ENCODE data around the gene DNAL1. TPM values are rescaled to one million over a fixed set of nuclear protein-coding genes. Genes with fewer than 3 reads are reported as not detected.

The DNAL1 gene
- total and polyA plus RNA-seq, 2 experiments from 2014 or later = 6.0 to 6.9 TPM

DNA sequence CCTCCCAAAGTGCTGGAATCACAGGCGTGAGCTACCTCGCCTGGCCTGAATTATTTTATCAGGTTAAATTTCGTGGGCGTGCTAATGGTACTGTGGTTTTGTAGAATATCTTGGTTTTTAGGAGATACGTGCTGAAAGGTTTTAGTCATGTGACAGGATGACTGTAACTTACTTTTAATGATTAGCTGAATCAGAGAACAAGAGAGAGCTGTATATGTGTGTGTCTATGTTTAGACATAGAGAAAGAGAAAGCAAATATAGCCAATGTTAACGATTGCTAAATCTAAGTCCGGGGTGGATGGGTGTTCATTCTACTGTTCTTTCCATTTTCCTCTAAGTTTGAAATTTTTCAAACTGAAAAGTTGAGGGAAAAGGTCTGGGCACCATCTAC lies 78.6 kb downstream of the DNAL1 start:
- H2AFZ ChIP-seq = no peak overlapping the region
- H3K4me3 ChIP-seq = no peak overlapping the region
- WGBS (ENCODE audit: low lambda C conversion rate, missing lambda C conversion rate) = 87% methylated on average over 7 of the region's 7 CpGs
- peaks cover 24% of the 10 kb centered on the region for H3K4me1 ChIP-seq (ENCODE audit: insufficient read depth)
- peak overlapping the region; percentile 65 for H3K27ac ChIP-seq
- H3K79me2 ChIP-seq = peaks cover 19% of the 10 kb centered on the region
- H4K20me1 ChIP-seq (ENCODE audit: insufficient read depth, poor library complexity, severe bottlenecking) = no peaks in the 10 kb centered on the region
- no peaks in the 10 kb centered on the region for H3K27me3 ChIP-seq
- no peaks in the 10 kb centered on the region for H3K9me3 ChIP-seq (ENCODE audit: low read depth)
- TF ChIP-seq EZH2phosphoT487 (IDR thresholded peaks at IDR 0.05; ENCODE audit: low read depth, severe bottlenecking, unreplicated experiment) = no peak
- TF ChIP-seq, protein P1, sequence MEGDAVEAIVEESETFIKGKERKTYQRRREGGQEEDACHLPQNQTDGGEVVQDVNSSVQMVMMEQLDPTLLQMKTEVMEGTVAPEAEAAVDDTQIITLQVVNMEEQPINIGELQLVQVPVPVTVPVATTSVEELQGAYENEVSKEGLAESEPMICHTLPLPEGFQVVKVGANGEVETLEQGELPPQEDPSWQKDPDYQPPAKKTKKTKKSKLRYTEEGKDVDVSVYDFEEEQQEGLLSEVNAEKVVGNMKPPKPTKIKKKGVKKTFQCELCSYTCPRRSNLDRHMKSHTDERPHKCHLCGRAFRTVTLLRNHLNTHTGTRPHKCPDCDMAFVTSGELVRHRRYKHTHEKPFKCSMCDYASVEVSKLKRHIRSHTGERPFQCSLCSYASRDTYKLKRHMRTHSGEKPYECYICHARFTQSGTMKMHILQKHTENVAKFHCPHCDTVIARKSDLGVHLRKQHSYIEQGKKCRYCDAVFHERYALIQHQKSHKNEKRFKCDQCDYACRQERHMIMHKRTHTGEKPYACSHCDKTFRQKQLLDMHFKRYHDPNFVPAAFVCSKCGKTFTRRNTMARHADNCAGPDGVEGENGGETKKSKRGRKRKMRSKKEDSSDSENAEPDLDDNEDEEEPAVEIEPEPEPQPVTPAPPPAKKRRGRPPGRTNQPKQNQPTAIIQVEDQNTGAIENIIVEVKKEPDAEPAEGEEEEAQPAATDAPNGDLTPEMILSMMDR (IDR thresholded peaks at IDR 0.05; ENCODE audit: poor library complexity) = no peak
- no peak for TF ChIP-seq EZH2 (IDR thresholded peaks at IDR 0.05; ENCODE audit: borderline replicate concordance)
- no peak for DNase-seq (ENCODE audit: low spot score)
- no peak overlapping the region for H3K4me2 ChIP-seq
- H3K9me2 ChIP-seq (replicated peaks; ENCODE audit: insufficient read depth) = no peaks in the 10 kb centered on the region
- peaks cover 4% of the 10 kb centered on the region for H3K36me3 ChIP-seq (replicated peaks; ENCODE audit: insufficient read depth, low read depth)

- H4K20me1 ChIP-seq (ENCODE audit: insufficient read depth, poor library complexity, severe bottlenecking) = peaks cover 2% of the 10 kb centered on the region
- no peaks in the 10 kb centered on the region for H3K9me3 ChIP-seq (ENCODE audit: low read depth)
- H3K79me2 ChIP-seq = peaks cover 20% of the 10 kb centered on the region
- 63% methylated on average over 12 of the region's 12 CpGs for WGBS (ENCODE audit: low lambda C conversion rate, missing lambda C conversion rate)
- peak overlapping the region; percentile 39 for H3K4me2 ChIP-seq
- DNase-seq (ENCODE audit: low spot score) = peak; percentile 61
- no peak overlapping the region for H3K4me3 ChIP-seq
- peaks cover 4% of the 10 kb centered on the region for H3K36me3 ChIP-seq (replicated peaks; ENCODE audit: insufficient read depth, low read depth)
- no peak for TF ChIP-seq EZH2 (IDR thresholded peaks at IDR 0.05; ENCODE audit: borderline replicate concordance)
- TF ChIP-seq EZH2phosphoT487 (IDR thresholded peaks at IDR 0.05; ENCODE audit: low read depth, severe bottlenecking, unreplicated experiment) = no peak
- TF ChIP-seq, protein P1 (IDR thresholded peaks at IDR 0.05; ENCODE audit: poor library complexity) = peak; percentile 4
- H3K27me3 ChIP-seq = no peaks in the 10 kb centered on the region
- peaks cover 19% of the 10 kb centered on the region for H3K4me1 ChIP-seq (ENCODE audit: insufficient read depth)
- H3K27ac ChIP-seq = peak overlapping the region; percentile 65
- H2AFZ ChIP-seq = no peak overlapping the region
- H3K9me2 ChIP-seq (replicated peaks; ENCODE audit: insufficient read depth) = no peaks in the 10 kb centered on the region
Observed at GRCh38 chr14:73723797-73724661, 79.2 kb downstream of the DNAL1 start.

DNA sequence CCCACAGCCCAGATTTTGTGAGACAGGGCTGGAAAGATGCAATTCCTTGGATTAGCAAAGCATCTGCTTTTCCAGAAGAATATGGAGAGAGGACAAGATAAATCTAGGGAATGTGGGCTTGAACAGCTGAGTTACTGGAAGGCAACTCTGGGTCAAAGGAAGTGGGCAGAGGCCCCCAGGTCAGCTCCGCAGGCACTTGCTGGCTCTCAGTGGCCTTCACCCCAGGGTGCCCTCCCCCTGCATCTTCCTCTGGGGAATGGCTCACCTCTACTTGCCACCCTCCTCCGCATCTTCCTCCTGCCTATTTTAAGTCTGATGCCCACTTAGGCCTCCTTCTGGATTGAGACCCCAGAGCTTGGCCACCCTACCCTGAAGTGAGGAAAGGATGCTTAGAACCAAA lies 79.9 kb downstream of the DNAL1 start:
- Histone ChIP-seq H3K79me2 (peaks cover 20% of the 10 kb centered on the region), H3K9me2 (replicated peaks; ENCODE audit: insufficient read depth) (no peaks in the 10 kb centered on the region), H3K4me2 (peak overlapping the region; percentile 39), H3K4me1 (ENCODE audit: insufficient read depth) (peaks cover 19% of the 10 kb centered on the region), H3K27me3 (no peaks in the 10 kb centered on the region), H4K20me1 (ENCODE audit: insufficient read depth, poor library complexity, severe bottlenecking) (peaks cover 4% of the 10 kb centered on the region), H3K36me3 (replicated peaks; ENCODE audit: insufficient read depth, low read depth) (peaks cover 4% of the 10 kb centered on the region), H3K27ac (peak overlapping the region; percentile 65), H3K9me3 (ENCODE audit: low read depth) (no peaks in the 10 kb centered on the region), H2AFZ (no peak overlapping the region), H3K4me3 (no peak overlapping the region)
- WGBS (ENCODE audit: low lambda C conversion rate, missing lambda C conversion rate) = 97% methylated on average over 2 of the region's 2 CpGs
- DNase-seq (ENCODE audit: low spot score) = no peak
- no peak for TF ChIP-seq EZH2phosphoT487 (IDR thresholded peaks at IDR 0.05; ENCODE audit: low read depth, severe bottlenecking, unreplicated experiment)
- no peak for TF ChIP-seq EZH2 (IDR thresholded peaks at IDR 0.05; ENCODE audit: borderline replicate concordance)
- TF ChIP-seq, protein P1 (IDR thresholded peaks at IDR 0.05; ENCODE audit: poor library complexity) = no peak
